ENCODE measurements around the gene ALDH18A1.

The ALDH18A1 gene

GRCh38 chr10:95578619-95579018 is 77.9 kb downstream of the ALDH18A1 start:
- DNase-seq (ENCODE audit: low spot score): no peak

GRCh38 chr10:95574649-95575365 is 81.7 kb downstream of the ALDH18A1 start:
- DNase-seq (ENCODE audit: low spot score): no peak

GRCh38 chr10:95573964-95574604 is 82.4 kb downstream of the ALDH18A1 start:
- DNase-seq (ENCODE audit: low spot score): no peak

GRCh38 chr10:95573527-95573926 is 83.0 kb downstream of the ALDH18A1 start:
- DNase-seq (ENCODE audit: low spot score): no peak

GRCh38 chr10:95572131-95572820 is 84.2 kb downstream of the ALDH18A1 start:
- no peak for DNase-seq (ENCODE audit: low spot score)

GRCh38 chr10:95571390-95571789 is 85.1 kb downstream of the ALDH18A1 start:
- no peak for DNase-seq (ENCODE audit: low spot score)

GRCh38 chr10:95569368-95569767 is 87.1 kb downstream of the ALDH18A1 start:
- no peak for DNase-seq (ENCODE audit: low spot score)

- no peak for DNase-seq (ENCODE audit: low spot score)
These were observed 88.4 kb downstream of the ALDH18A1 start for GRCh38 chr10:95567903-95568630.

GRCh38 chr10:95566136-95566535 is 90.4 kb downstream of the ALDH18A1 start:
- no peak for DNase-seq (ENCODE audit: low spot score)

GRCh38 chr10:95565336-95565735 is 91.2 kb downstream of the ALDH18A1 start:
- no peak for DNase-seq (ENCODE audit: low spot score)

GRCh38 chr10:95564291-95564690 is 92.2 kb downstream of the ALDH18A1 start:
- no peak for DNase-seq (ENCODE audit: low spot score)

GRCh38 chr10:95562341-95562965 is 94.1 kb downstream of the ALDH18A1 start:
- no peak for DNase-seq (ENCODE audit: low spot score)

- no peak for DNase-seq (ENCODE audit: low spot score)
These were observed 94.7 kb downstream of the ALDH18A1 start for GRCh38 chr10:95561864-95562177.

GRCh38 chr10:95561177-95561863 is 95.2 kb downstream of the ALDH18A1 start, which contains the start of gene SORBS1:
Gene SORBS1, minus strand, starts transcription at chr10:95561371. Its CDS starts 120,236 bp downstream, at chr10:95441135.
- DNase-seq (ENCODE audit: low spot score): peak; percentile 97

GRCh38 chr10:95560278-95561176 is 96.0 kb downstream of the ALDH18A1 start:
- no peak for DNase-seq (ENCODE audit: low spot score)

- DNase-seq (ENCODE audit: low spot score): no peak
These were observed 96.6 kb downstream of the ALDH18A1 start for GRCh38 chr10:95559896-95560277.

GRCh38 chr10:95559471-95559870 is 97.0 kb downstream of the ALDH18A1 start:
- no peak for DNase-seq (ENCODE audit: low spot score)

GRCh38 chr10:95558593-95559320 is 97.8 kb downstream of the ALDH18A1 start:
- DNase-seq (ENCODE audit: low spot score): no peak

- no peak for DNase-seq (ENCODE audit: low spot score)
These were observed 99.3 kb downstream of the ALDH18A1 start for GRCh38 chr10:95556994-95557767.
